ENCODE data around the gene PHIP. TPM values are rescaled to one million over a fixed set of nuclear protein-coding genes. Genes with fewer than 3 reads are reported as not detected.

PHIP gene
- total and polyA plus RNA-seq, 3 experiments from 2014 or later: 13.4 to 27.0 (median 26.1) TPM

GRCh38 chr6:79004239-79004638, 73.8 kb downstream of the PHIP start:
- Histone ChIP-seq H3K4me3 (ENCODE audit: low read length) (no peak overlapping the region), H3K9me3 (ENCODE audit: low read length) (no peaks in the 10 kb centered on the region), H3K36me3 (ENCODE audit: insufficient read depth, low read length) (peaks cover 12% of the 10 kb centered on the region), H3K4me1 (ENCODE audit: insufficient read depth, low read length) (no peaks in the 10 kb centered on the region), H3K27ac (ENCODE audit: low read depth, low read length) (no peak overlapping the region), H3K27me3 (ENCODE audit: insufficient read depth, low read length, poor library complexity, severe bottlenecking) (no peaks in the 10 kb centered on the region)
- ChIA-PET CTCF (no interaction called here), POLR2A (no interaction called here)
- Mint-ChIP-seq H3K4me1 (peaks cover 9 to 24% (median 17%) of the 10 kb centered on the region in 3 donors), H3K36me3 (peaks cover 8 to 67% (median 26%) of the 10 kb centered on the region in 3 donors), H3K27me3 (no peaks in the 10 kb centered on the region), H3K27ac (no peak overlapping the region), H3K4me3 (no peak overlapping the region), H3K9me3 (no peaks in the 10 kb centered on the region)
- DNase-seq: no peak

GRCh38 chr6:79001415-79001814, 76.6 kb downstream of the PHIP start:
- Mint-ChIP-seq H3K4me1 (peaks cover 3 to 5% (median 5%) of the 10 kb centered on the region in 3 donors), H3K36me3 (peaks cover 18 to 72% (median 33%) of the 10 kb centered on the region in 3 donors), H3K9me3 (no peaks in the 10 kb centered on the region), H3K4me3 (no peak overlapping the region), H3K27ac (peak overlapping the region in 1 of 8 donors; percentile 4), H3K27me3 (no peaks in the 10 kb centered on the region)
- DNase-seq: no peak
- Histone ChIP-seq H3K36me3 (ENCODE audit: insufficient read depth, low read length) (peaks cover 32% of the 10 kb centered on the region), H3K4me1 (ENCODE audit: insufficient read depth, low read length) (no peaks in the 10 kb centered on the region), H3K9me3 (ENCODE audit: low read length) (no peaks in the 10 kb centered on the region), H3K27ac (ENCODE audit: low read depth, low read length) (no peak overlapping the region), H3K4me3 (ENCODE audit: low read length) (no peak overlapping the region), H3K27me3 (ENCODE audit: insufficient read depth, low read length, poor library complexity, severe bottlenecking) (no peaks in the 10 kb centered on the region)
- CTCF ChIA-PET: no interaction called here
- POLR2A ChIA-PET: no interaction called here

DNA sequence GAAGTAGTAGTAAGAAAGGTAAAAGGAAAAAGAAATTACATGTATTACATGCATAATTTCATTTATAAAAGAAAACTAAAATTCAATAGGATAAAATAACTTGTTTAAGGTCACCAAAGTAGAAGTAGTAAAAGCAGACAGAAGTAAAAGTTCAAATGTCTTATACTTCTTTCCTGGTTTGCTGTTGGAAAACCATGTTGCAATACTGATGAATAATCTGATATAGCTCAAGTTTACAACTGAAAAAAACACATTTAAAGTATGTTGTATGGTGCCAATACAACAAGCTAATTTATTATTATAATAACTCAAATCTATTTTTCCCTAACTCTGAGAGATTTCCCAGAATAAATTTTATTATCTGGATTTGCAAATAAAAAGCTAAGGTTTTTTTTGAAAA, 78.3 kb downstream of the PHIP start:
- DNase-seq: no peak
- Mint-ChIP-seq H3K27me3 (no peaks in the 10 kb centered on the region), H3K4me1 (peaks cover 0 to 1% (median 0%) of the 10 kb centered on the region in 3 donors), H3K36me3 (peaks cover 25 to 83% (median 33%) of the 10 kb centered on the region in 3 donors), H3K9me3 (no peaks in the 10 kb centered on the region), H3K4me3 (no peak overlapping the region), H3K27ac (peak overlapping the region in 1 of 8 donors; percentile 58)
- ChIA-PET CTCF (no interaction called here), POLR2A (no interaction called here)
- no peak overlapping the region for H3K27ac ChIP-seq (ENCODE audit: low read depth, low read length)
- no peaks in the 10 kb centered on the region for H3K9me3 ChIP-seq (ENCODE audit: low read length)
- peaks cover 44% of the 10 kb centered on the region for H3K36me3 ChIP-seq (ENCODE audit: insufficient read depth, low read length)
- H3K4me3 ChIP-seq (ENCODE audit: low read length): no peak overlapping the region
- H3K4me1 ChIP-seq (ENCODE audit: insufficient read depth, low read length): no peaks in the 10 kb centered on the region
- no peaks in the 10 kb centered on the region for H3K27me3 ChIP-seq (ENCODE audit: insufficient read depth, low read length, poor library complexity, severe bottlenecking)

- Histone ChIP-seq H3K9me3 (ENCODE audit: low read length) (no peaks in the 10 kb centered on the region), H3K4me3 (ENCODE audit: low read length) (no peak overlapping the region), H3K36me3 (ENCODE audit: insufficient read depth, low read length) (peaks cover 54% of the 10 kb centered on the region), H3K27me3 (ENCODE audit: insufficient read depth, low read length, poor library complexity, severe bottlenecking) (no peaks in the 10 kb centered on the region), H3K4me1 (ENCODE audit: insufficient read depth, low read length) (no peaks in the 10 kb centered on the region), H3K27ac (ENCODE audit: low read depth, low read length) (no peak overlapping the region)
- Mint-ChIP-seq H3K4me3 (no peak overlapping the region), H3K36me3 (peaks cover 31 to 84% (median 39%) of the 10 kb centered on the region in 3 donors), H3K27ac (peak overlapping the region in 1 of 8 donors; percentile 22), H3K4me1 (no peaks in the 10 kb centered on the region), H3K9me3 (no peaks in the 10 kb centered on the region), H3K27me3 (no peaks in the 10 kb centered on the region)
- CTCF ChIA-PET: no interaction called here
- DNase-seq: no peak
- POLR2A ChIA-PET: no interaction called here
Measured at GRCh38 chr6:78995946-78996345, 82.1 kb downstream of the PHIP start.

DNA sequence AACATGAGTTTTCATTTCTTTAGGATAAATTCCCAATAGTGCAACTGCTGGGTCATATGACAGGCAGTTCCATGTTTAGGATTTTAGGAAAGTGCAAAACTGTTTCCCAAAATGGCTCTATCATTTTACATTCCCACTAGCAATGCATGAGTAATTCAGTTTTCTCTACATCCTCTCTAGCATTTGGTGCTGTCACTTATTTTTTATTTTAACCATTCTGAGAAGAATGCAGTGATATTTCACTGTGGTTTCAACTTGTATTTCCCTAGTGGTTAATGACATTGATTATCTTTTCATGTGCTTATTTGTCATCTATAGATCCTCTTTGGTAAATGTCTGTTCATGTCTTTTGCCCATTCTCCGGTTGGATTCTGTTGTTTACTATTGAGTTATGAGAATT, 82.7 kb downstream of the PHIP start:
- Mint-ChIP-seq H3K36me3 (peaks cover 33 to 83% (median 40%) of the 10 kb centered on the region in 3 donors), H3K9me3 (no peaks in the 10 kb centered on the region), H3K4me3 (no peak overlapping the region), H3K27me3 (no peaks in the 10 kb centered on the region), H3K4me1 (peaks cover 0 to under 1% (median 0%) of the 10 kb centered on the region in 3 donors), H3K27ac (peak overlapping the region in 3 of 8 donors; percentile 0 to 54 (median 22))
- no peaks in the 10 kb centered on the region for H3K27me3 ChIP-seq (ENCODE audit: insufficient read depth, low read length, poor library complexity, severe bottlenecking)
- POLR2A ChIA-PET: no interaction called here
- DNase-seq: no peak
- no peak overlapping the region for H3K27ac ChIP-seq (ENCODE audit: low read depth, low read length)
- CTCF ChIA-PET: no interaction called here
- H3K4me1 ChIP-seq (ENCODE audit: insufficient read depth, low read length): no peaks in the 10 kb centered on the region
- H3K9me3 ChIP-seq (ENCODE audit: low read length): no peaks in the 10 kb centered on the region
- H3K4me3 ChIP-seq (ENCODE audit: low read length): no peak overlapping the region
- peaks cover 58% of the 10 kb centered on the region for H3K36me3 ChIP-seq (ENCODE audit: insufficient read depth, low read length)

DNA sequence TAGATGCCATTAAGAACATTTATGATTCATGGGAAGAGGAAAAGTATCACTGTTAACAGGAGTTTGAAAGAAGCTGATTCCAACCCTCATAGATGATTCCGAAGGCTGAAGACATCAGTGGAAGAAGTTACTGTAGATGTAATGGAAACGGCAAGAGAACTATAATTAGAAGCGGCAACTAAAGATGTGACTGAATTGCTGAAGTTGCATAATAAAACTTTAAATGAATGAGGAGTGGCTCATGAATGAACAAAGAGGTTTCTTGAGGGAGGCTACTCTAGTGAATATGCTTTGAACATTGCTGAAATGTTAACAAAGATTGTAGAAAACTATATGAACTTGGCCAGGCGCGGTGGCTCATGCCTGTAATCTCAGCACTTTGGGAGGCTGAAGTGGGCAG, 84.1 kb downstream of the PHIP start:
- H3K4me1 Mint-ChIP-seq: peaks cover 0 to 6% (median 2%) of the 10 kb centered on the region in 3 donors
- no peaks in the 10 kb centered on the region for H3K27me3 Mint-ChIP-seq
- H3K4me3 Mint-ChIP-seq: no peak overlapping the region
- H3K36me3 Mint-ChIP-seq: peaks cover 28 to 87% (median 48%) of the 10 kb centered on the region in 3 donors
- peak overlapping the region in 1 of 8 donors; percentile 63 for H3K27ac Mint-ChIP-seq
- Histone ChIP-seq H3K27ac (ENCODE audit: low read depth, low read length) (no peak overlapping the region), H3K4me1 (ENCODE audit: insufficient read depth, low read length) (no peaks in the 10 kb centered on the region), H3K36me3 (ENCODE audit: insufficient read depth, low read length) (peaks cover 65% of the 10 kb centered on the region), H3K9me3 (ENCODE audit: low read length) (no peaks in the 10 kb centered on the region), H3K4me3 (ENCODE audit: low read length) (no peak overlapping the region), H3K27me3 (ENCODE audit: insufficient read depth, low read length, poor library complexity, severe bottlenecking) (no peaks in the 10 kb centered on the region)
- DNase-seq: no peak
- ChIA-PET CTCF (no interaction called here), POLR2A (no interaction called here)
- H3K9me3 Mint-ChIP-seq: no peaks in the 10 kb centered on the region

- H3K4me3 Mint-ChIP-seq: no peak overlapping the region
- peaks cover 58% of the 10 kb centered on the region for H3K36me3 ChIP-seq (ENCODE audit: insufficient read depth, low read length)
Measured at GRCh38 chr6:78989191-78989590, 88.9 kb downstream of the PHIP start.

GRCh38 chr6:78986161-78986560, 91.9 kb downstream of the PHIP start:
- H3K27me3 ChIP-seq (ENCODE audit: insufficient read depth, low read length, poor library complexity, severe bottlenecking): no peaks in the 10 kb centered on the region
- H3K4me1 ChIP-seq (ENCODE audit: insufficient read depth, low read length): no peaks in the 10 kb centered on the region
- no peak for DNase-seq
- H3K4me3 ChIP-seq (ENCODE audit: low read length): no peak overlapping the region
- no peak overlapping the region for H3K4me3 Mint-ChIP-seq
- no peak overlapping the region for H3K27ac Mint-ChIP-seq
- peaks cover 14 to 79% (median 42%) of the 10 kb centered on the region in 3 donors for H3K36me3 Mint-ChIP-seq
- no peaks in the 10 kb centered on the region for H3K27me3 Mint-ChIP-seq
- peaks cover 5 to 7% (median 6%) of the 10 kb centered on the region in 3 donors for H3K4me1 Mint-ChIP-seq
- H3K27ac ChIP-seq (ENCODE audit: low read depth, low read length): no peak overlapping the region
- no peaks in the 10 kb centered on the region for H3K9me3 ChIP-seq (ENCODE audit: low read length)
- POLR2A ChIA-PET: no interaction called here
- H3K36me3 ChIP-seq (ENCODE audit: insufficient read depth, low read length): peaks cover 54% of the 10 kb centered on the region
- CTCF ChIA-PET: no interaction called here
- no peaks in the 10 kb centered on the region for H3K9me3 Mint-ChIP-seq

More at GRCh38 chr6:78989191-78989590, 88.9 kb downstream of the PHIP start:
- H3K27me3 Mint-ChIP-seq: no peaks in the 10 kb centered on the region
- no peaks in the 10 kb centered on the region for H3K9me3 ChIP-seq (ENCODE audit: low read length)
- H3K27ac Mint-ChIP-seq: no peak overlapping the region
- H3K4me3 ChIP-seq (ENCODE audit: low read length): no peak overlapping the region
- H3K36me3 Mint-ChIP-seq: peaks cover 16 to 78% (median 44%) of the 10 kb centered on the region in 3 donors
- DNase-seq: no peak
- ChIA-PET POLR2A (no interaction called here), CTCF (no interaction called here)
- H3K4me1 Mint-ChIP-seq: peaks cover 0 to 6% (median 4%) of the 10 kb centered on the region in 3 donors
- no peaks in the 10 kb centered on the region for H3K4me1 ChIP-seq (ENCODE audit: insufficient read depth, low read length)
- H3K27ac ChIP-seq (ENCODE audit: low read depth, low read length): no peak overlapping the region
- no peaks in the 10 kb centered on the region for H3K9me3 Mint-ChIP-seq
- H3K27me3 ChIP-seq (ENCODE audit: insufficient read depth, low read length, poor library complexity, severe bottlenecking): no peaks in the 10 kb centered on the region

All from CD8-positive, alpha-beta memory T cell (primary cell).